Measurements from ENCODE around the gene DUOXA1. TPM values are rescaled to one million over a fixed set of nuclear protein-coding genes. Genes with fewer than 3 reads are reported as not detected.

DUOXA1 gene
- total RNA-seq, 2 donors from 2014 or later = 0.58 TPM; not detected in 1

DNA sequence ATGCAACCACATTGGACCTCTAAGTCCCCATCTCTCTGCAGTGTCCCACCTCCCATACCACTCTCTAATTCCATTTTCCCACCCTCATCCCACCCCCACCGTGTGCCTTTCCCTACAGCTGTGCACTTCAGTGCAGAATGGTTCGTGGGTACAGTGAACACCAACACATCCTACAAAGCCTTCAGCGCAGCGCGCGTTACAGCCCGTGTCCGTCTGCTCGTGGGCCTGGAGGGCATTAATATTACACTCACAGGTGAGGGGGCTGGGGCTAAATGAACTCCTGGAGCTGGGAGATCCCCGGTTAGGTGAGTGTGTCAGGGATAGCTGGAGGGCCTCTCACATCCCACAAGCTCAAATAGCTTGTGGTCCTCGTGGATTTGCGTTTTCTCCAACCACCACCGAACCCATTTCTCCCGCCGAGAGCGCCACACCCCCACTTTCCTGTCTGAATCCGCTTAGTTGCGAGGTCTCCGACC is 13.6 kb downstream of the DUOXA1 start:
- no peak for ATAC-seq (replicated peaks)
- Mint-ChIP-seq H3K36me3 (ENCODE audit: low read depth) (no peaks in the 10 kb centered on the region), H3K4me1 (peaks cover 10% of the 10 kb centered on the region), H3K4me3 (no peak overlapping the region), H3K27me3 (peaks cover 64% of the 10 kb centered on the region), H3K27ac (no peak overlapping the region), H3K9me3 (no peaks in the 10 kb centered on the region)

DNA sequence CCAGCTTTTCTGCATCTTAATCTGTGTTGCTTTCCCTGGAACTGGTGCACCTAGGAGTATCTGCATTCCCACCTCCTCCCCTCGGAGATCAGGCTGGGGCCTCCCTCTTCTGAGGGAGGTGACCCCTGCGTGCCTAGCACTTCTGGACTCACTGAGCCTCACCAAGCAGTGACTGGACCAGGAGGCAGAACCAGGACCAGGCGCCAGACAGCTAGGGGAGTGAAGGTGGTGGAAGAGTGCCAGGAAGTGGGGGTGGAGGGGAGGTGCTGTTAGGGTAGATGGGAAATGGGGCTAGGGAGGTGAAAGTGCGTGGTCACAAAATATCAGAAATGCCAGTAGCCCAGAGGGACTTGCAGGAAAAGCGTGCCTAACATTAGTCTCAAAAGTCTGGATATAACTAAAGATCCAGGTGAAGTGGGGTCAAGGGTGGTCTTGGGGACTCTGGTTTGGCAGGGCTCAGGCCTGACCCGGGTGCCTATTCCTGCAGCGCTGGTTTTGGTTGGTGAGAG is 14.3 kb downstream of the DUOXA1 start:
- peaks cover 10% of the 10 kb centered on the region for H3K4me1 Mint-ChIP-seq
- no peak overlapping the region for H3K4me3 Mint-ChIP-seq

DNA sequence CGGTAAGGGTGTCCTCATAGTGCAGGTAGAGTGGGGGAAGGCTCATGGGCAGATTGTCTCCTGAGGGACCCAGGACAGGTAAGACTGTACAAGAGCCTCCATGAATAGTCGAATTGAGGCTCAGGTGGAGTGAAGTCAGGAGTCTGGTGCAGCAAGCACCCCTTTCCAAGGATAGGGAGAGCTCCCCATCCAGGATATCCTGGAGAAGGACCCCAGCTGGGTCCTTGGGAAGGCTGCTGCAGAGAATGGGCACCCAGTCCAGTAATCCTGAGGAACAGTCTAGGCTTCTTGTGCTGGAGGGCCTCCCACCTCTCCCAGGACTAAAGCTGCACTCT is 15.0 kb downstream of the DUOXA1 start:
- Mint-ChIP-seq H3K36me3 (ENCODE audit: low read depth) (no peaks in the 10 kb centered on the region), H3K4me3 (no peak overlapping the region), H3K27ac (no peak overlapping the region), H3K4me1 (peaks cover 10% of the 10 kb centered on the region), H3K9me3 (no peaks in the 10 kb centered on the region), H3K27me3 (peaks cover 69% of the 10 kb centered on the region)
- no peak for ATAC-seq (replicated peaks)

More for the DNA sequence above, 14.3 kb downstream of the DUOXA1 start:
- ATAC-seq (replicated peaks) = no peak
- Mint-ChIP-seq H3K36me3 (ENCODE audit: low read depth) (no peaks in the 10 kb centered on the region), H3K27me3 (peaks cover 67% of the 10 kb centered on the region), H3K27ac (no peak overlapping the region), H3K9me3 (no peaks in the 10 kb centered on the region)

DNA sequence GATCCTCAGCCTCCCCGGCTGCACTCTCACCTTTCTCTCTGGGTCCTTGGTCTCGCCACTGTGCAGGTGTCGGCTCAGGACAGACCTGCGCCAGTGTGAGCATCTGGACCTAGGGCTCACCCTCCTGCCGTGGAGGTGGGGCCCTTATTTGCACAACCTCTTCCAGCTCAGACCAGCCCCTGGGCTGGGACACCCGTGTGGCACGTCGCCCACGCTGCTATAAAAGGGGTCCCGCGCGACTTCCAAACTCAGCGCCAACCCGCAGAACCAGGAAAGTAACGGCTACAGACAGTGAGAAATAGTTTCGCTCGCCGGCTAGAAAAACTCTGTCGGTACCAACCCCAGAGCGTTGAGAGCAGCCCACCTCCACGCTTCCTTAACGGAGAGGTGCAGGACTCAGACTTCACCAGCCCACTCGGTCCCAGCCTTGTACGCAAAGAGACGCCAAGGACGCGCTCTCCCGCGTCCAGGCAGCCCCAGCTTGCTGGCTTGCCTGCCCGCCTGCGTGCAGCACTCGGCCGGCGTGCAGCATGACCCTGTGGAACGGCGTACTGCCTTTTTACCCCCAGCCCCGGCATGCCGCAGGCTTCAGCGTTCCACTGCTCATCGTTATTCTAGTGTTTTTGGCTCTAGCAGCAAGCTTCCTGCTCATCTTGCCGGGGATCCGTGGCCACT is 15.5 kb downstream of the DUOXA1 start, which contains the start of the genes DUOX2 and DUOXA2:
Gene DUOX2 (minus strand): TSS at position 97 of the 675 bp plus-strand sequence. CDS start 761 bp downstream, outside the sequence.
Gene DUOXA2 (plus strand): TSS at position 251 of the 675 bp plus-strand sequence. CDS start 280 bp downstream, at position 531.
- peaks cover 69% of the 10 kb centered on the region for H3K27me3 Mint-ChIP-seq

DNA sequence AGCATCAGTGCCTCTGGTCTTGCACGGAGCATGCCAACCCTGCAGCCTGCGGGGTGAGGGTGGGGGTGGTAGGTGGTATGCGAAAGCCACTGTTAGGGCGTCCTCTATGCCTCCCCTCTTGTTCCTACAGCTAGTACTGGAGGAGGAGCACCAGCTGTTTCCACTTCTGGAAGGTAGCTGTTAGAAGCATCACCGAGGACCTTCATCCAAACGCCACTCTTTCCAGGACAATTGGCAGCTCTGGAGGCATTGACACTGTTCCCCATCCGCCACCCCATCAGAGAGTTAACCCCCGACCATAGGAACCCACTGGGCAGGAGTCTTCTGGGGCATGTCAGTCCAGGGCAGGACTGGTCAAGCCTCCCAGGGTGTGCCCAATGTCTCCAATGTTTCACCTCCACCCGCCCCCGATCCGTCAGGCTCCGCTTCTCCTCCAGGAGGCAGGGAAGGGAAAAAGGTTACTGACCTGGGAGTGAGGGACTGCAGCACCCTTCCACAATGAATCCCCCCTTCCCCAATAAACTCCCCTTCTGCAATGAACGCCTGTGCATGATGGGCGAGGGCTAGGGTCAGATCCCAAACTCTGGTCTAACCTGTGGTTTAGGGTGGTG is 16.2 kb downstream of the DUOXA1 start:
- Mint-ChIP-seq H3K36me3 (ENCODE audit: low read depth) (no peaks in the 10 kb centered on the region), H3K27ac (no peak overlapping the region), H3K4me1 (peaks cover 10% of the 10 kb centered on the region), H3K4me3 (peak overlapping the region; percentile 30), H3K27me3 (peaks cover 73% of the 10 kb centered on the region), H3K9me3 (no peaks in the 10 kb centered on the region)
- ATAC-seq (replicated peaks) = no peak

More for the DNA sequence above, 15.5 kb downstream of the DUOXA1 start, which contains the start of the genes DUOX2 and DUOXA2:
- no peaks in the 10 kb centered on the region for H3K36me3 Mint-ChIP-seq (ENCODE audit: low read depth)
- ATAC-seq (replicated peaks) = no peak
- no peaks in the 10 kb centered on the region for H3K9me3 Mint-ChIP-seq
- H3K4me1 Mint-ChIP-seq = peaks cover 10% of the 10 kb centered on the region
- no peak within 1 kb of the TSS for H3K27ac Mint-ChIP-seq
- peak within 1 kb of the TSS; percentile 30 for H3K4me3 Mint-ChIP-seq

DNA sequence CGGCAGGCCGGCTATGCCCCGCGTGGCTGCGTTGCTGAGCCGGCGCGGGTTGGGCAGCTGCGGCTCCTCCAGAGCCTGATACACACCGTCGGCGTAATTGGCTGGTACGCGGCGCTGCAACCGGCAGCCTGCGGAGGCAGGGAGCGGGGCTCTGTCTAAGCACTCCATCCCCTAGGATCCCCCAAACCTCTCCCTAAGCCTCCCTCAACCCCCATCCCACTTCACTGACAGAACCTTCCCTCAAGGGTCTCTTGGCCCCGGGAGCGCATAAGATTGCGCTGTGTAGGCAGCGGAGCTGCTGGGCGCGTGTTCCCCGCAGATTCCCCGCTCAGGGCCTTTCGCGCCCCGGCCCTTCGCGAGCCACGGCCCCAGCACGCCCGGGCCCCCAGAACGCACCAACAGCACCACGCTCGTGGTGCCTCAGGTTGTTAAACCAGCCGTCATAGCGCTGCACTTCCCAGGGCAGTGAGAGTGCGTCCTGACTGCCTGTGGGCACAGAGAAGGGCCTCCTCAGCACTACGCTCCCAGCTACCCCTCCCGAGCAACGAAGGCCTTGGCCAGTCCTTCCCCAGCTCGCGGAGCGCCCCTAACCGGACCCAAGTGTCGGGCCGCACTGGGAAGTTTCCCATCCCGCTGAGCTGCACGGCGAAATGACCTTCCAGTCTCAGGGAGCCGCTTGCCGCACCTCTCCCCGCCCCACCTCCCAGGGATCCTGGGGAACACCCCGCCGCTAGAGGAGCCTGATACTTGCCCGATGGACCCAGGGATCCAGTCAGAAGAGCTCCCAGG is 16.9 kb downstream of the DUOXA1 start:
- Mint-ChIP-seq H3K36me3 (ENCODE audit: low read depth) (no peaks in the 10 kb centered on the region), H3K4me3 (peak overlapping the region; percentile 30), H3K27me3 (peaks cover 68% of the 10 kb centered on the region), H3K4me1 (peaks cover 5% of the 10 kb centered on the region), H3K27ac (no peak overlapping the region), H3K9me3 (no peaks in the 10 kb centered on the region)
- ATAC-seq (replicated peaks) = no peak

DNA sequence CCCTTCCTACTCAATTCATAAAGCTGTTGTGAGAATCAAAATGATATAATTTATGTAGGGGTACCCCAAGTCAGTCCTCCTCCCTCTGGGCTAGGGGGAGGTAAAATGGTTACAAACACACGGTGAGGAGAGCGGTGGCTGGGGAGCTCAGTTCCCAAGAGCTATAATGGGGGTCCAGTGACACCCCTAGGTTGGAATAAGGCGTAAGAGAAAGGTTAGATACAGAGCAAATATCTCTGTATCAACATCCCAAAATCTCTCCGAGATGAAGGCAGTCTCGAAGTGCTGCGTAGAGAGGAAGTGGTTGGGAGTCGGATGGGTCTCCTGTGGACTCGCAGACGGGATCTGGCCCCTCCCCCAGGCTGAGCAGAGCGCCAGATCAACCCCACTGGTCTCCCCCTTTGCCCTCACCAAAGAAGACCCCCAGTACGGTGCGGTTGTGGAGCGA is 17.5 kb downstream of the DUOXA1 start:
- no peaks in the 10 kb centered on the region for H3K36me3 Mint-ChIP-seq (ENCODE audit: low read depth)
- ATAC-seq (replicated peaks) = no peak
- H3K4me1 Mint-ChIP-seq = peaks cover under 1% of the 10 kb centered on the region

DNA sequence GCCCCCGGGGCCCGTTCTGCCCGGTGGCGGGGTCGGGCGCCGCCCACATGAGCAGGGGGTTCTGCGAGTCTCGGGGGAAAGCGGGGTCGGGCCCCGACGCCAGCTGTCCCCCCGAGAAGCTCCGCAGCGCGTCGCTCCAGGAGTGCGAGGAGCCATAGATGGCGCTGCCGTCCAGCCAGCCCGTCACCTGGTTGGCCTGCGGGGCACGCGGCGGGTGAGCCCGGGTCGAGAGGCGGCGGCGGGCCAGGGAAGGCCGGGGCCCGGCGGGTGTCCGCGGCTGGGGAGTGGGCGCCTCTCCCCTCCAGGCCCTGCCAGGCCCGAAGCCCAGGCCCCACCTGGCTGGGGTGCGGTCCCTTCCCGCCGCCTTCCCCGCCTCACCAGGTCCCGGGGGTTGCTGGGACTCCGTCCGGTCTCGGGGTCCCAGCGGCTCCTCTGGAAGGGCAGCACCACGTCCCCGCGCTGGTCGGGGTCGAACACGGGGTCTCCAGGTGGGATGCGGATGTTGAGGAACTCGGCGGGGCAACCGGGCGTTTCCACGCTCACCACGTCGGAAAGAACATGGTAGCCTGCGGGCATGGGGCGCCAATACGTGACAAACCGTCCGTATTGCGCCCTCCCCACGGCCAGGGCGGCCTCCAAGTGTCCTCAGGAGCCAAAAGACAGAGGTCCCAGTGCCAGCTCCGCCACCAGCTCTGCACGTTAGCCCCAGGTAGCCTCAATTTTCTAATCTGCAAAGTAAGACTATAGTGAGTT is 18.1 kb downstream of the DUOXA1 start:
- H3K4me3 Mint-ChIP-seq = peak overlapping the region; percentile 30
- H3K27ac Mint-ChIP-seq = no peak overlapping the region
- no peaks in the 10 kb centered on the region for H3K36me3 Mint-ChIP-seq (ENCODE audit: low read depth)
- peaks cover 65% of the 10 kb centered on the region for H3K27me3 Mint-ChIP-seq
- no peaks in the 10 kb centered on the region for H3K4me1 Mint-ChIP-seq
- H3K9me3 Mint-ChIP-seq = no peaks in the 10 kb centered on the region
- no peak for ATAC-seq (replicated peaks)

More for the DNA sequence above, 17.5 kb downstream of the DUOXA1 start:
- H3K9me3 Mint-ChIP-seq = no peaks in the 10 kb centered on the region
- H3K27ac Mint-ChIP-seq = no peak overlapping the region
- H3K27me3 Mint-ChIP-seq = peaks cover 63% of the 10 kb centered on the region
- H3K4me3 Mint-ChIP-seq = peak overlapping the region; percentile 30

DNA sequence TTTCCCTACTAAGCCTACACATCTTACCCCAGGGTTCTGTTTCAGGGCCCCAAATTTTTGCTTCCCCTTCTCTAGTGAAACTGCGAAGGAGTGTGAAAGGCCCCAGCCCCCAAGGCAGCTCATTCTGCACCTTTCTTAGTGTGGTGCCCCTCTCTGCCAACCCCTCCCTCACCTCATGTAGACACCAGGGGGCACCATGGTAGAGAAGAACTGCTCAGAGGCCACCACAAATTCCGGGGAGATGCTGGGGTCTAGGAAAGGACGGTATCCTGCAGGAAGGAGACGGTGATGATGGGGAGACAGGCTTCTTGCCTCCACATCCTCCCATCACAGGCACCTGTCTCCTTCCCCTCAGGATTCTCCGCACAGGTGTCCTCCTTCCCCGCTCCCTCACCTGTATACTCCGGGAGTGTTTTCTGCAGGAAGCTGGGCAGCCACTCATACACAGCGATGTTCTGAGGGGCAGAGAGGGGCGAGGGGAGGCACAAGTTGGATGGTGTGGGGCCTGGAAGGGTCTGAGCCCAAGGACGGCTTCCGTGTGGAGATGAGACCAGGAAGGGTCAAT is 19.3 kb downstream of the DUOXA1 start:
- H3K27me3 Mint-ChIP-seq = peaks cover 56% of the 10 kb centered on the region

DNA sequence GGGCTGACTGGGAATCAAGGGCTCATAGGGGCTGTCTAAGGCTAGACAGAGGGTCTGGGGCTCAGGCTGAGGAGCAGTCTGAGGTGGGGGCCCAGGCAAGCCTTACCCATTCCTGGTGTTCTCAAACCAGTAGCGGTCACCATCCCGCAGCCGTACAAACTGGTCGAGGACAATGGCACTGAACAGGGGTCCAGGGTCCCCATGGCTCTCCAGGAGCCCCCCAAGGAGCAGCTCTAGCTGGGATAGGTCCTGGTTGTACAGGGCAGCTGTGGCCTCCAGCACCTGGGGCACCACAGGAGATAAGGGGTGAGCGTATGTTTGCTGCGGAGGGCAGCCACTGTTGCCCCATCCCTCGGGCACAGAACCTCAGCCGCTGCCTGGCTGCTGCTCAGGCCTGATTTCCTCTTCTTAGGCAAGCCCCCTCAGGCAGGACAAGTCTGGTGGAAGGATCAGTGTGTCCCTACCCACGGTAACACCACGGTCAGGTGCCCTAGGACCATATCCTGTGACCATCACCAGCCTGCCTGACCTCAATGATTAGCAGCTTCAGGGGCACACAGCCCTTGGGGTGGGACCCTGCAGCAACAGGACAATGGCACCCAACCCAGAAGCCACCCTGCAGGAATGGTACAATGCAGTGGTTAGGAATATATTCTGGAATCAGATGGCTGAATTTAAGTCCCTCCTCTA is 21.6 kb downstream of the DUOXA1 start:
- Mint-ChIP-seq H3K4me3 (no peak overlapping the region), H3K4me1 (no peaks in the 10 kb centered on the region), H3K27ac (no peak overlapping the region), H3K27me3 (peaks cover 44% of the 10 kb centered on the region), H3K36me3 (ENCODE audit: low read depth) (no peaks in the 10 kb centered on the region), H3K9me3 (no peaks in the 10 kb centered on the region)
- no peak for ATAC-seq (replicated peaks)

More for the DNA sequence above, 19.3 kb downstream of the DUOXA1 start:
- no peak overlapping the region for H3K27ac Mint-ChIP-seq
- H3K4me1 Mint-ChIP-seq = no peaks in the 10 kb centered on the region
- no peak overlapping the region for H3K4me3 Mint-ChIP-seq
- no peak for ATAC-seq (replicated peaks)
- no peaks in the 10 kb centered on the region for H3K36me3 Mint-ChIP-seq (ENCODE audit: low read depth)
- H3K9me3 Mint-ChIP-seq = no peaks in the 10 kb centered on the region

DNA sequence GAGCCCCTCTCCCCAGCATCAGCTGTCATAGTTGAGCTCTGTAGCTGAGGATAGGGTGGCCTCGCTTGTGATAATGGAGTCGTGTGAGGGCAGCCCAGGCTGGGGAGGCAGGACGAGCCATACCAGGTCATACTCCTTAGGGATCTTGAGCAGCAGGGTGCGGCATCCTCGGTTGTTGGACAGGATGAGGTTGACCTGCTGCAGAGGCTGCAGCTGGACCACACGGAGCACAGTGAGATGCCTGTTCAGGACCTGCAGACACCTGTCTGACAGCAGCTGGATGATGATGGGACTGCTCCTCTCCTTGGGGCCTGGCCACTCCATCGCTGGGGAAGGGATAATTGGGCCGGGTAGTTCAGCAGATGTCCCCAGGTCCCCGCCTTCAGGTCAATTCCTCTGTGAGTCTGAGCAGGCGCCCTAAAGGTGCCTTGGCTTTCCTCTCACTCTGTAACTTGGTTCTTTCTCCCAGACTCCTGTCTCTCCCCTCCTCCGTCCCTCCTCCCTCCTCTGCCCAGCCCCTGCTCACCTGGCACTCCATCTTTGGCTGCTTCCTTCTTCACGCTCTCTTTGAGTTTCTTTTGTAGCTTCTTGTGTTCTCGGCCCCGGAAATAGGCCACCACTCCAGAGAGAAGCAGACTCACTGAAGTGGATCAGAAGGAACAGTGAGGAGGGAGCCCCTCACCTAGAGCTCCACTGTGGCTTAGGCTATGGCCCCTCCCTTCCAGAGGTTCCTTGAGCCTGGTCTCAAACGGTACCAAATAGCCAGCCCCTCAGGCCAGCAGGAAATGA is 23.5 kb downstream of the DUOXA1 start:
- Mint-ChIP-seq H3K9me3 (no peaks in the 10 kb centered on the region), H3K4me1 (no peaks in the 10 kb centered on the region), H3K36me3 (ENCODE audit: low read depth) (no peaks in the 10 kb centered on the region), H3K27ac (no peak overlapping the region), H3K4me3 (no peak overlapping the region), H3K27me3 (peaks cover 34% of the 10 kb centered on the region)
- ATAC-seq (replicated peaks) = no peak

DNA sequence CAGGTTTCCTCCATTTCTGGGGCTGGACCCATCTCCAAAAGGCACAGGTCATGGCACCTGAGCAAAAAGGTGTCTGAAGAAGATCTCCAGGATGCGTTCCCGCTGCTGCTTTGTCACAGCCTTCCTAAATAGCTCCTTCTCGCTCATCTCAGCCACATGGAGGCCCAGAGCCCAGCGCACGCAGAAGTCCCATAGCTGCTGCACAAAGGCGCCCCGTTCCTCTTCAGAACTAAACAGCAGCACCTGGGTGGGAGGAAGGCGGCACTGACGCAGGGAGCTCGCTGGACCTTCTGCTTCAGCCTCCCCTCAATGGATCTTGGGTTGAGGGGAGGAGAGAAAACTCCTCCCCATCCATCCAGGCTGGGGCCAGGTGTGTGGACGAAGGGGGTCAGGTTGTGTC is 24.1 kb downstream of the DUOXA1 start:
- H3K27ac Mint-ChIP-seq = no peak overlapping the region
- no peaks in the 10 kb centered on the region for H3K36me3 Mint-ChIP-seq (ENCODE audit: low read depth)
- H3K4me1 Mint-ChIP-seq = no peaks in the 10 kb centered on the region
- H3K27me3 Mint-ChIP-seq = peaks cover 33% of the 10 kb centered on the region
- no peak overlapping the region for H3K4me3 Mint-ChIP-seq
- H3K9me3 Mint-ChIP-seq = no peaks in the 10 kb centered on the region
- no peak for ATAC-seq (replicated peaks)

Data from activated T-helper 17 cell treated with anti-CD3 and anti-CD28 coated beads, Interleukin-2, amount 50 U/mL, for 72 hours (primary cell).